Type B pancreatic cell (in vitro differentiated cells): ENCODE measurements around the gene ABCB8. TPM values are rescaled to one million over a fixed set of nuclear protein-coding genes. Genes with fewer than 3 reads are reported as not detected.

Source experiments
- DNase-seq: peaks from one replicate; pipeline ENCODE4 v3.0.0; 2021; ENCODE audit warnings: mixed read lengths; ENCODE audit not compliant: unreplicated experiment; ENCODE audit errors: extremely low spot score
- H3K27ac Mint-ChIP-seq: 2 replicates; pipeline ENCODE4 v1.8.0; 2021; ENCODE audit warnings: mild to moderate bottlenecking, mixed read lengths
- H3K27me3 Mint-ChIP-seq: 2 replicates; pipeline ENCODE4 v1.8.0; 2021; ENCODE audit warnings: mixed read lengths
- H3K36me3 Mint-ChIP-seq: 2 replicates; pipeline ENCODE4 v1.8.0; 2021; ENCODE audit warnings: mixed read lengths
- H3K4me1 Mint-ChIP-seq: one replicate; pipeline ENCODE4 v1.8.0; 2021; ENCODE audit warnings: mixed read lengths; ENCODE audit not compliant: unreplicated experiment
- H3K4me3 Mint-ChIP-seq: 2 replicates; pipeline ENCODE4 v1.8.0; 2021; ENCODE audit warnings: mild to moderate bottlenecking, mixed read lengths
- H3K9me3 Mint-ChIP-seq: 2 replicates; pipeline ENCODE4 v1.8.0; 2021; ENCODE audit warnings: mixed read lengths
- total RNA-seq: library from RNA; stranded (reverse); gene quantifications from 2 replicates; pipeline ENCODE4 v1.2.1, GENCODE V29; 2021; ENCODE audit warnings: low replicate concordance
- TF ChIP-seq, protein P1 (sequence below): fragments of 200-600 bp; sonication (generic); conservative IDR thresholded peaks from 2 replicates; pipeline ENCODE4 v1.5.0; 2021; ENCODE audit warnings: antibody characterized with exemption, mild to moderate bottlenecking

ABCB8 gene
- total RNA-seq, 1 donor from 2014 or later, result 45.5 TPM

DNA sequence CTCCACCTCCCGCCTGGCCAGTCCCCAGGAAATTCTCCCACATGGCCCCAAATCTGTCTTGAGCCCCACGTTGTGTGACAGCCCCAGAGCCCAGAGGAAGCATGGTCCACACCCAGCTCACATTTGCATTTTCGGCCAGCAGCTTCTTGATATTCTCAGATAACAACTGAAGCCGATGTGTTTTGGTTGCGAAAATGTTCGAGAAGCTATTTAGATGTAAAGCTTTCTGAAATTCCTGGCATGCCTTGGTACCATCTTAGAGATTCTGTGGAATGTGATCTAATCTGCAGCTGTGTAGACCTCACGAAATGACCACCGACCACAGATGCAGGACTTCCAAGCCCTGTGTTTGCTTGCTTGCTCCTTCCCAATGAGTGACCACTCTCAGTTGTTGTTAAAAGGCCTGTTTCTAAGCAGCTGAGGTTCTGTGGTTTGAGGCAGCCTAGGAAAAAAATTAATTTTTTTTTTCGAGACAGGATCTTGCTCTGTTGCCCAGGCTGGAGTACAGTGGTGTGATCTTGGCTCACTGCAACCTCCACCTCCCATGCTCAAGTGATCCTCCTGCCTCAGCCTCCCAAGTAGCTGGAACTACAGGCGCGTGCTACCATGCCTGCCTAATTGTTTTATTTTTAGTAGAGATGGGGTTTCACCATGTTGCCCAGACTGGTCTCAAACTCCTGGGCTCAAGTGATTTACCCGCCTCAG, 40.0 kb downstream of the ABCB8 start:
- peaks cover 3% of the 10 kb centered on the region for H3K36me3 Mint-ChIP-seq
- DNase-seq, result no peak
- TF ChIP-seq, protein P1, sequence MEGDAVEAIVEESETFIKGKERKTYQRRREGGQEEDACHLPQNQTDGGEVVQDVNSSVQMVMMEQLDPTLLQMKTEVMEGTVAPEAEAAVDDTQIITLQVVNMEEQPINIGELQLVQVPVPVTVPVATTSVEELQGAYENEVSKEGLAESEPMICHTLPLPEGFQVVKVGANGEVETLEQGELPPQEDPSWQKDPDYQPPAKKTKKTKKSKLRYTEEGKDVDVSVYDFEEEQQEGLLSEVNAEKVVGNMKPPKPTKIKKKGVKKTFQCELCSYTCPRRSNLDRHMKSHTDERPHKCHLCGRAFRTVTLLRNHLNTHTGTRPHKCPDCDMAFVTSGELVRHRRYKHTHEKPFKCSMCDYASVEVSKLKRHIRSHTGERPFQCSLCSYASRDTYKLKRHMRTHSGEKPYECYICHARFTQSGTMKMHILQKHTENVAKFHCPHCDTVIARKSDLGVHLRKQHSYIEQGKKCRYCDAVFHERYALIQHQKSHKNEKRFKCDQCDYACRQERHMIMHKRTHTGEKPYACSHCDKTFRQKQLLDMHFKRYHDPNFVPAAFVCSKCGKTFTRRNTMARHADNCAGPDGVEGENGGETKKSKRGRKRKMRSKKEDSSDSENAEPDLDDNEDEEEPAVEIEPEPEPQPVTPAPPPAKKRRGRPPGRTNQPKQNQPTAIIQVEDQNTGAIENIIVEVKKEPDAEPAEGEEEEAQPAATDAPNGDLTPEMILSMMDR, result no peak
- no peak overlapping the region for H3K27ac Mint-ChIP-seq
- no peaks in the 10 kb centered on the region for H3K27me3 Mint-ChIP-seq
- no peaks in the 10 kb centered on the region for H3K9me3 Mint-ChIP-seq
- H3K4me1 Mint-ChIP-seq, result peaks cover 3% of the 10 kb centered on the region
- no peak overlapping the region for H3K4me3 Mint-ChIP-seq

DNA sequence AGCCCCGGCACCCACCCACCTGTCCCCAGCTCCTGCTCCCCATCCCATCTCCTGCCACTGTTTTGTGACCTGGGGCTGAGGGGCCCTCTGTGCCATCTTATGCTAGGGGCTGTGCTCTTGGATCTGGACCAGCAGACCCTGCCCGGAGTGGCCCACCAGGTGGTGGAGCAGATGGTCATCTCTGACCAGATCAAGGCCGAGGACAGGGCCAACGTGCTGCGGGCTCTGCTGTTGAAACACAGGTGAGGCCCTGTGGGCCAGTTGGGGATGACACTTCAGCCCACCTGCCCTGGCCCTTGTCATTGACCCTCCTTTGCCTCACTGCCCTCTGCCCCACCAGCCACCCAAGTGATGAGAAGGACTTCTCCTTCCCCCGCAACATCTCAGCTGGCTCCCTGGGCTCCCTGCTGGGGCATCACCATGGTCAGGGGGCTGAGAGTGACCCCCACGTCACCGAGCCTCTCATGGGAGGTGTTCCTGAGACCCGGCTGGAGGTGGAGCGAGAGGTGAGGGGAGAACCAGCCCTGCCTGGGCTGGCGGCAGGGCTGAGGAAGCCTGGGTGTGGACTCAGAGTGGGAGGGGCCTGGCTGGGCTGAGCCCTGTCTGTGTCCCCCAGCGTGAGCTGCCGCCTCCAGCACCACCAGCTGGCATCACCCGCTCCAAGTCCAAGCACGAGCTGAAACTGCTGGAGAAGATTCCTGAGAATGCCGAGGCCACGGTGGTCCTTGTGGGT, 41.8 kb downstream of the ABCB8 start:
- Mint-ChIP-seq H3K9me3 (no peaks in the 10 kb centered on the region), H3K36me3 (peaks cover 3% of the 10 kb centered on the region), H3K27me3 (no peaks in the 10 kb centered on the region), H3K27ac (no peak overlapping the region), H3K4me3 (no peak overlapping the region), H3K4me1 (no peaks in the 10 kb centered on the region)
- TF ChIP-seq, protein P1, result no peak
- no peak for DNase-seq

DNA sequence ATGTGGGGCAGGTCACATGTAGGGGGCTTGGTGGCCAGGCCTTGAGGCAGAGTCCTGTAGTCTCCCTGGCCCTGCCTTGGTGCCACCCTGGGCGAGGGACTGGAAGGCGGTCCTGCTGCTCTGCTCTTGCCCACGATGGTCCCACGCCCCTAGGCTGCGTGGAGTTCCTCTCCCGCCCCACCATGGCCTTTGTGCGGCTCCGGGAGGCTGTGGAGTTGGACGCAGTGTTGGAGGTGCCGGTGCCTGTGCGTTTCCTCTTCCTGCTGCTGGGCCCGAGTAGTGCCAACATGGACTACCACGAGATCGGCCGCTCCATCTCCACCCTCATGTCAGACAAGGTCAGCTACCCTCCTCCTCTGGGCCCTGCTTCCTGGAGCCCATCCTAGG, 42.3 kb downstream of the ABCB8 start:
- no peak overlapping the region for H3K4me3 Mint-ChIP-seq

DNA sequence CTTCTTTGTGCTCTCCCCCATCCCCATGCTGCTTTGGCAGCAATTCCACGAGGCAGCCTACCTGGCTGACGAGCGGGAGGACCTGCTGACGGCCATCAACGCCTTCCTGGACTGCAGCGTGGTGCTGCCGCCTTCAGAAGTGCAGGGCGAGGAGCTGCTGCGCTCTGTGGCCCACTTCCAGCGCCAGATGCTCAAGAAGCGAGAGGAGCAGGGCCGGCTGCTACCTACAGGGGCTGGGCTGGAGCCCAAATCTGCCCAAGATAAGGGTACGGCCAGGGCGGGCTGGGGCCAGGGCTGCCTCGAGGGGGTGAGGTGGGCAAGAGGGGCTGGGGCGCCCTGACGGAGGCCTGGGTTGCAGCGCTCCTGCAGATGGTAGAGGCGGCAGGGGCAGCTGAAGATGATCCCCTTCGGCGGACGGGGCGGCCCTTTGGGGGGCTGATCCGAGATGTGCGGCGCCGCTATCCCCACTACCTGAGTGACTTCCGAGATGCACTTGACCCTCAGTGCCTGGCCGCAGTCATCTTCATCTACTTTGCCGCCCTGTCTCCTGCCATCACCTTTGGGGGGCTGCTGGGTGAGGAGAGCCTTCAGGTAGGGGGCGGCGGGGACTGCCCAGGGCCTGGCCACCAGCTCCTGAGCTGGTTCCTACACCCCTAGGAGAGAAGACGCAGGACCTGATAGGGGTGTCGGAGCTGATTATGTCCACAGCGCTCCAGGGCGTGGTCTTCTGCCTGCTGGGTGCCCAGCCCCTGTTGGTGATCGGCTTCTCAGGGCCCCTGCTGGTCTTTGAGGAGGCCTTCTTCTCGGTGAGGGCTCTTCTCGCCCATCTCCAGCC, 43.0 kb downstream of the ABCB8 start:
- TF ChIP-seq, protein P1, result no peak
- Mint-ChIP-seq H3K9me3 (no peaks in the 10 kb centered on the region), H3K4me1 (no peaks in the 10 kb centered on the region), H3K27me3 (no peaks in the 10 kb centered on the region), H3K4me3 (no peak overlapping the region), H3K36me3 (peaks cover 3% of the 10 kb centered on the region), H3K27ac (no peak overlapping the region)
- DNase-seq, result no peak

More for the DNA sequence above, 42.3 kb downstream of the ABCB8 start:
- H3K9me3 Mint-ChIP-seq, result no peaks in the 10 kb centered on the region
- DNase-seq, result no peak
- H3K36me3 Mint-ChIP-seq, result peaks cover 3% of the 10 kb centered on the region
- H3K27me3 Mint-ChIP-seq, result no peaks in the 10 kb centered on the region
- no peaks in the 10 kb centered on the region for H3K4me1 Mint-ChIP-seq
- TF ChIP-seq, protein P1, result no peak
- H3K27ac Mint-ChIP-seq, result no peak overlapping the region

DNA sequence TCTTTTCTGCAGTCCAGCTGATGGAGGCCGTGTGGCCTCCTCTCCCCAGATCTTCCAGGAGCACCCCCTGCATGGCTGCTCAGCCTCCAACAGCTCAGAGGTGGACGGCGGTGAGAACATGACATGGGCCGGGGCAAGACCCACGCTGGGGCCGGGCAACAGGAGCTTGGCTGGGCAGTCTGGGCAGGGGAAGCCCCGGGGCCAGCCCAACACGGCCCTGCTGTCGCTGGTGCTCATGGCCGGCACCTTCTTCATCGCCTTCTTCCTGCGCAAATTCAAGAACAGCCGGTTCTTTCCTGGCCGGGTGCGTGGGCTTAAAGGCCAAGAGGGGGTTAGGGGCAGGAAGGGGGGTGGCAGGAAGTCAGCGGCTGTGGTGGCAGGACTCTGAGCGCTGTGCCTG, 45.7 kb downstream of the ABCB8 start:
- no peak for DNase-seq
- Mint-ChIP-seq H3K36me3 (peaks cover 3% of the 10 kb centered on the region), H3K27me3 (no peaks in the 10 kb centered on the region), H3K4me3 (no peak overlapping the region), H3K9me3 (no peaks in the 10 kb centered on the region), H3K4me1 (peaks cover 8% of the 10 kb centered on the region), H3K27ac (no peak overlapping the region)
- TF ChIP-seq, protein P1, result no peak
